Measurements from ENCODE around the gene TEX261. TPM values are rescaled to one million over a fixed set of nuclear protein-coding genes. Genes with fewer than 3 reads are reported as not detected.
A peak's percentile ranks its signal among the peaks of the same experiment; 100 is the strongest.

Gene TEX261
- total RNA-seq, 1 experiment from 2014 or later = 43.3 TPM

DNA sequence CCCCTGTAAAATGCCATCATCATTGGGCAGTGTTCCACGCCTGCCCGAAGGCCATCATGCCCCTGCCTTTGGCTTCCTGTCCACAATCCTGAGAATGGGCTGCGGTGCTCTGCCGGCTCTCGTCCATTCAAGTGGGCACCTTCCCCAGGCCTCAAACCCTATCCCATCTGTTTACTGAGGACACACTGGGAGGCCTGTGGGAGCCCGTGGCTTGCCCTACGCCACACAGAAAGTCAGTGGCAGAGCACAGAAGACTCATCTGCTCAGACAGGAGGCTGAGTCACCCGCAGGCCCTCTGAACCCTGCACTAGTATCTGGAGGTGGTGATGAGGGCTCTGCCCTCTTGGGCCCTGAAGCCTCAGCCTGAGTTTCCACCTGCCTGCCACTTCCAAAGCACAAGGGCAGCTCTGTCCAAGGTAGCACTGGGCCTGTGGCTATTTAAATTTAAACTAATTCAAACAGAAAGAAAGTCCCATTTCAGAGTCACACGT, 35.4 kb downstream of the TEX261 start:
- DNase-seq (ENCODE audit: low spot score) = no peak

GRCh38 chr2:70958759-70959158, 35.9 kb downstream of the TEX261 start:
- no peak for DNase-seq (ENCODE audit: low spot score)

- DNase-seq (ENCODE audit: low spot score) = no peak
These were observed 36.9 kb downstream of the TEX261 start for GRCh38 chr2:70957798-70958197.

GRCh38 chr2:70956141-70956540, 38.5 kb downstream of the TEX261 start:
- no peak for DNase-seq (ENCODE audit: low spot score)

DNA sequence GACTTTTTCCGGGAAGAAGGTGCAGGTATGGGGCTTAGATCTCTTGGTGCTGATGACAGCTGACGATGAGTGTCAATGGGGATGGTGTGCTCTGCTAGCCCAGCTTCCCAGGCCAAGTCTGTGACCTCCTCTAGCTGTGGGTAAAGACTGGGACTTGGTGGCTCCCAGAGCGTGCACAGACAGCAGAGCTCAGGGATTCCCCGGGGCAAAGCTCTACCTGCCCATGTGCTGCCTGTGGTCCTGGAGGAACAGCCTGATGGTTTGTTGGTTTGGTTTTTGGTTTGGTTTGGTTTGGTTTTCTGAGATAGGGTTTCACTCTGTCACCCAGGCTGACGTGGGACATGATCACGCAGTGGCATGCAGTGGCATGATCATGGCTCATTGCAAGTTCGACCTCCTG, 39.8 kb downstream of the TEX261 start:
- DNase-seq (ENCODE audit: low spot score) = no peak

DNA sequence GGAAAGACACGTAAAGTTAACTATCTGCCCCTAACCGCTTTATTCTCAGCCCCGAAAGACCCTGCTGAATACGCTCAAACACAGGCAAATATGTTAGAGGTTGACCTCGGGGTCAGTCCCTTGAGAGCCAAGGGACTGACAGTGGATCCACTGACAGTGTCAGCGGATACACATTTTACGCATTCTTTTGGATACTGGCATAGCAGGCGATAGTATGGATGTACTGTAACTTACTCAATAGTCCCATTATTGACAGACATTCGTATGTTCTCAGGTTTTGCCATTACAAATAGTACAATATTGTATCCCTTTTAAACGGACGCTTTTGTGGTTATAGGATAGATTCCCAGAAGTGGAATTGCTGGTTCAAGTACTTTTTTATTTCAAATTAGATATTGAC, 45.6 kb downstream of the TEX261 start:
- no peak for DNase-seq (ENCODE audit: low spot score)

DNA sequence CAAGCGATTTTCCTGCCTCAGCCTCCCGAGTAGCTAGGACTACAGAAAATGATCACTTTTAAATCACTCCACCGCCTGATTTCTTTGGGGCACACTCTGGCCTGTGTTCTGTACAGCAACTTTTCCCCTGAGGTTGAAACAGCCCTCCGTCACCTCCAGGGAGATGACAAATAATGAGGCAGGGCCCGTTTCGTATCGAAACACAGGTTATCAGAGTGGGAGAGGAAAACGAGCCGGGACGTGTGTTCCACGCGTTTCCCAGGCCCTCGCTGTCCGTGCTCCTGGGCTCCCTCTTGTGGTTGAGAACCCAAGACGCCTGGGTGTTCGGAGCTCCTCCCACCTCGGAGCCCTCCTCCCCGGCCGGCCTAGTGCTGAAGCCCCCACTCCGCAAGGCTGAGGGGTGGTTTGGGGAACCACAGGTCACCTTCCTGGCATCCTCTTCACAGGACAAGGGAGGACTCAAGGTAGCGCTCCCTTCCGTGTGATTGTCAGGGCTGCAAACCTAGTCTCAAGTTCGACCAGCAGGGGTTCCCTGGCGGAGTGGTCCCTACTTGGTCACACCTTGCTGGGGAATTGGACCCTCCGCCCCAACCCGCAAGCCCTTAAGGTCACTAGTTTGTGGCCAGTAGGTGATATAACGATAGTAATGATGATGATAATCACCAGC, 46.2 kb downstream of the TEX261 start:
- DNase-seq (ENCODE audit: low spot score) = peak; percentile 82

- no peak for DNase-seq (ENCODE audit: low spot score)
These were observed 47.0 kb downstream of the TEX261 start for GRCh38 chr2:70947556-70948184.

DNA sequence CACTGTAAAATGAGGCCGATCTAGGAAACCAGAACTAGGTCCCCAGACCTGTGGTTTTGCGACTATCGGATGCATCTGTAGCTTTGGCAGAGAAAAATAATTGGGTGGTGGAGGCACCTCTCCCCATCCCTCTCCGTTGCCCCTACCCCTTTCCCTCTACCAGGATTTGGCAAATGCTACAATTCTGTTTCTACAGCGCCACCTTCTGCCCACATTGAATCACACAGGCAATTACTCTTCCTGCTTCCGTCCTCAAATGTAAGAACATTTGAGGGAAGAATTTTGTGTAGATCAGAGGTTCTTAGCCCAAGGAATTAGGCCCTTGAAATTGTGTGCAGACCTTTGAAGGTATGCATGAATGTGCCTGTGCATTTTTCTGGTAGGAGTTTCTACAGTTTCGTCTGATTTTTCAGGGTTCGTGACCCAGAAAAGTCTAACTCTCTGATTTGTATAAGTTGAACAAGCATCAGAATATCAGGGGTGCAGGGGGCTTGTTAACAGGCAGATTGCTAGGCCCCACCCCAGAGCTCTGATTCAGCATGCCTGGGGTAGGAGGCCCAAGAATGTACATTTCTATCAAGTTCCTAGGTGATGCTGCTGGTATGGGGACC, 47.7 kb downstream of the TEX261 start:
- DNase-seq (ENCODE audit: low spot score) = peak; percentile 82

DNA sequence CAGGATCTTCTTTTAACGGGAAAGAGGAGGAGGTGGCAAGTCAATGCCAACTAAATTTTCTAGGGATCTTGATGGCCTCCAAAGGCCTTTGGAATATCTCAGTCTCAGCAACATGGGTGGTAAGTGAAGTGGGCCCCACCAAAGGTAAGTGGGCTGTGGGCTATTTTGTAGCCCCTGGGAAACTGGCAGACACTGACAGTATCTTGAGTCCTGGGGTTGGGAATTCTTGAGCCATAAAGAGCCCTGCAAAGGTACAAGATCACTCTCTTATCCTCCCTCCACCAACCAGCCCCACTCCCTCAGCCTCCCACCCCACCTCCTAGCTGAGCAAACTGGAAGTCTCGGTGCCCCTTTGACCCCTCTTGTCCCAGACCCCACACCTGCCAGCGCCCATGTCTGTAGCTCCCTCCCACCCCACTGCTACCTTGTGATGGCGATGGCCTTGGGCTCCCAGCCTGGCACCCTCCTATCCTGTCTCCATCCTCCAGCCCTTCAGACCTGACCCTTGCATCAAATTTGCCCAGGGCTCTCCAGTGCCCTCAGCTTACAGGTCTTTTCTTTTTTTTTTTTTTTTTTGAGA, 50.5 kb downstream of the TEX261 start:
- no peak for DNase-seq (ENCODE audit: low spot score)

DNA sequence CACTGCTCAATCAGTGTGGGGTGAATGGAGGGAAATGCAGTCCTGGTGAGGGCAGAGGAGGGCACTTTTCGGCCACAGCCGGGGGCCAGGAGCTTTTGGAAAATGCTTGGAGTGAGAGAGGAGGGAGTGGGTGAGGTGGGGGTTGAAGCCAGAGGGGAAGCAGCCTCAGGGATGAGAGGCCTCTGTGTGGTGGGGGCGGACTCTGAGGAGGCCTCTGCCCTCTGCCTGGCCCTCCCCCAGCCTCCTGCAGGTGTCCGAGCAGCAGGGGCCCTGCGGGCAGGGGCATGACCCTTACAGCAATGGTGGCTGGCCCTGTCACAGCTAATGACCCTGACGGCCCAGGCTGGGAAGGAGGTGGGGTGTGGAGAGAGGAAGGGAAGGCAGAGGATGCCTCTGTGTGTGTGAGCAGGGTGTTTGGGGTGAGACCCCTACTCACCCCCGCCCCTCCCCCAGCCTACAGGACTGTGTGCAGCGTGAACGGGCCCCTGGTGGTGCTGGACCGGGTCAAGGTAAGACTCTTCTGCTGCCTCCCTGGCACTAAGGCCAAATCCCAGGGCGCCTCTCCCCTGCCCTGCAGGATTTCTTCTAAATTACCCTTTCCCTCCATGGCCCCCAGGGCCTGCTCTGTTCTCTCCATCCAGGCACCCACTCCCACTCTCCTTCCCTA, 51.3 kb downstream of the TEX261 start:
- DNase-seq (ENCODE audit: low spot score) = no peak

- DNase-seq (ENCODE audit: low spot score) = no peak
These were observed 52.1 kb downstream of the TEX261 start for GRCh38 chr2:70942396-70943204.

DNA sequence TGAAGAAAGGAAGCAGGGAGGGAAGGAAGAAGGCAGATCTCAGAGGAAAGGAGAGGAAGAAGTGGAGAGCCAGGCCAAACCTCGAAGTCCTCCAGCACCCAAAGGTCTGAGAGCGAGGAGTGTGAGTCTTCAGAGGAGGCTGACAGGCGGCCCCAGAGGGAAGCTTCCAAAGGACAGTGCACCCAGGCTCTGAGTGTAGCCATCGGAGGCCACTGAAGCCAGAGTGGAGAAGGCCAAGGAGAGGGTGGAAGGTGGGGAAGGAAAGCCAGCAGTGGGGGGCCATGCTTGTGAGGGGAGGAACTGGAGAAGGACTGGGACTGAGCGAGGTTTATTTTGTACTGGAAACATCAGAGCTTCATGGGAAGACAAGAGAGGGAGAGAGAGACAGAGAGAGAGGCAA, 53.0 kb downstream of the TEX261 start:
- DNase-seq (ENCODE audit: low spot score) = no peak

- DNase-seq (ENCODE audit: low spot score) = no peak
These were observed 53.5 kb downstream of the TEX261 start for GRCh38 chr2:70941186-70941585.

- DNase-seq (ENCODE audit: low spot score) = no peak
These were observed 54.7 kb downstream of the TEX261 start for GRCh38 chr2:70939839-70940580.

DNA sequence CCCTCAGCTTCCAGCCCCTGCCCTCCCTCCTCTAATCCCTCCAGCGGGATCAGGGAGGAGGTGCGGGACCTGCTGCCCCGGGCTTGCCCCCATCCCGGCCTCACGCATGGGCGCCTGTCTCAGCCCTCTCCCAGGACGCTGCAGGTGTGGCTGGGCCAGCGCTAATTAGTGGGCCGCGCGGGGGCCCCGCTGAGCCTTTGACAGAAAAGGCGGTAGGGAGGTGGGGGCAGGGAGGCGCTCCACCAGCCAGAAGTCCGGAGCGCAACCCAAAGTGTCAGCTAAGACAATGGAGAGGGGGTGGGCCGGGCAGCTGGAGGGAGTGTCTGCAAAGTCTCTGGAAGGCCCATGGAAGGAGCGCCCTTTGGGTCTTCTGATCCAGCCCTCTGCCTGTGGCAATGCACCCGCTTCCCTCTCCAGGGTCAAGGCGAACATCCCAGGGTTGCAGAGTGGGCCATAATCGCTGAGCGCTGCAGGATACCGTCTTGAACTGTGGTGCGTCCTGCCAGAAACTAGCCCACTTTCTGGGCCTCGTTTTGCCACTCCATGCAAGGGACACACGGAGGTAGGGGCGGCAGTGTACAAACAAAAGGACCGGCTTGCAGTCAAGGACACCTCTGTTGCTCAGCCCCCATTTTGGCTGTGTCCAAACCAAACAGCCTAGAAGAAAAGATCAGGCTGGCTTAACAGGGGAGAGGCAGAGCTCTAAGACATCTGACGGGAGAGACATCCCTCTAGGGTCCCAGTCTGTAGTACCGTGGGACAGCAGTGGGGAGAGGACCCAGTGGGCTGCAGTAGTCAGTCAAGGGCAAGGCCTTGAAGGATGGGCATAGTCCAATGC, 55.5 kb downstream of the TEX261 start:
- DNase-seq (ENCODE audit: low spot score) = no peak

GRCh38 chr2:70938586-70938950, 56.1 kb downstream of the TEX261 start:
- DNase-seq (ENCODE audit: low spot score) = no peak

DNA sequence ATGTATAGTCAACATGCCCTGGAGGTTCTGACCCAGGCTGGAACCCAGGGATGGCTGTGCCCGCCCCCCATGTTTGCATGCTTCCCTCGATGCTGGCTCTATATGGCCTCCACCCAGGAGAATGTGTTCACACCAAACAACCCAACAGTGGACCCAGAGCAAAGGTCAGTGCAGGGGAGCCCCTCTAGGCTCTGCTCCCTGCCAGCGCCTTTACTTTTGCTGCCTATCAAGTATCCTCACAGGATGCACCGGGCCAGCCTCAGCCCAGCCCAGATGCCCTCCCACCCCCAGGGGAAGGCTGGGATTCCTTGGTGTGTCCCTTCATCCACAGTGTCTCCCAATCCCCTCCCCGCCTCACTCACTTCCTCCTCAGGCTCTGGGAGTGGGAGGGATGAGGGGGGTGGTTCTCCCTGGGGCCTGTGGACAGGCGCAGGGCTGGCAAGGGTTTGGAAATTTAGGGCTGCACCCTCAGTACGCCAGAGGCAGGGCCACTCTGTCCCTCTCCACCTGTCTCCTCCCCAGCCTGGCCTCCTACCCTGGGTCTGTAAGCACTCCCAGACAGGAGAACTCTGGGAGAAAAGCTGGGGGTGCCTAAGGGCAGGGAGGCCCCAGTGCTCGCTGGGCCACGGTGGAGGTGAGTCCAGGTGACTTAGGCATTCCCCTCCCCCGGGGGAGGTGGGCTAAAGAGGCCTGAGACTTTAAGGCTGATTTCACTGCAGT, 56.6 kb downstream of the TEX261 start:
- DNase-seq (ENCODE audit: low spot score) = peak; percentile 43
